Measurements from ENCODE around the gene ROR2. TPM values are rescaled to one million over a fixed set of nuclear protein-coding genes. Genes with fewer than 3 reads are reported as not detected.
"Not testable (repeated sequence)": the region's sequence is repeated elsewhere in the genome, so short reads cannot be mapped to it uniquely, and the experiment has no call there.

Gene ROR2
- total and polyA plus RNA-seq, 4 donors: 0.13 to 0.84 (median 0.52) TPM

GRCh38 chr9:91985692-91986091 is 35.7 kb upstream of the ROR2 start:
- no peak for DNase-seq (ENCODE audit: low spot score)
- no peak overlapping the region for H3K27ac ChIP-seq (ENCODE audit: low read depth in 1 of 2, low read length in 2 of 2)
- H3K27me3 ChIP-seq (ENCODE audit: control insufficient read depth in 4 of 4, insufficient read depth in 4 of 4, low read length in 3 of 4): no peaks in the 10 kb centered on the region
- TF ChIP-seq RAD21 (IDR thresholded peaks at IDR 0.05): no peak
- no peak for TF ChIP-seq RXRA (IDR thresholded peaks at IDR 0.05)
- TF ChIP-seq EGR1 (IDR thresholded peaks at IDR 0.05; ENCODE audit: low read depth in 2 of 2): no peak
- TF ChIP-seq MAX (IDR thresholded peaks at IDR 0.05): no peak
- TF ChIP-seq GABPA (IDR thresholded peaks at IDR 0.05 in 1 of 2, conservative IDR thresholded peaks at IDR 0.05 in 1 of 2): no peak
- TF ChIP-seq HNF4G (IDR thresholded peaks at IDR 0.05): no peak
- no peak for TF ChIP-seq YY1 (IDR thresholded peaks at IDR 0.05)
- TF ChIP-seq TAF1 (conservative IDR thresholded peaks at IDR 0.05): no peak
- TF ChIP-seq HNF4A (conservative IDR thresholded peaks at IDR 0.05): no peak
- no peak for TF ChIP-seq NR2F2 (IDR thresholded peaks at IDR 0.05)
- no peak for TF ChIP-seq CTCF (IDR thresholded peaks at IDR 0.05; ENCODE audit: low read depth, low read length, missing input control)
- TF ChIP-seq JUND (IDR thresholded peaks at IDR 0.05): no peak
- TF ChIP-seq FOXA2 (IDR thresholded peaks at IDR 0.05): no peak
- TF ChIP-seq REST (IDR thresholded peaks at IDR 0.05): no peak
- no peak for TF ChIP-seq ATF3 (IDR thresholded peaks at IDR 0.05)
- no peak overlapping the region for H3K4me3 ChIP-seq (ENCODE audit: low read depth in 1 of 3, low read length in 3 of 3)
- H3K4me1 ChIP-seq (ENCODE audit: control insufficient read depth in 4 of 4, insufficient read depth in 4 of 4, low read length in 3 of 4): no peaks in the 10 kb centered on the region
- H3K9me3 ChIP-seq (ENCODE audit: control insufficient read depth in 4 of 4, low read length in 3 of 4): no peaks in the 10 kb centered on the region
- H3K36me3 ChIP-seq (ENCODE audit: control insufficient read depth in 4 of 4, insufficient read depth in 3 of 4, low read depth in 1 of 4, low read length in 3 of 4): no peaks in the 10 kb centered on the region
- H3K9ac ChIP-seq (ENCODE audit: low read depth in 1 of 2, low read length in 2 of 2): no peak overlapping the region
- WGBS: 88% methylated on average over 2 of the region's 2 CpGs

GRCh38 chr9:91978740-91979414 is 28.8 kb upstream of the ROR2 start:
- peak; percentile 51 to 64 for TF ChIP-seq RAD21 (IDR thresholded peaks at IDR 0.05)
- no peak for TF ChIP-seq TAF1 (conservative IDR thresholded peaks at IDR 0.05)
- Histone ChIP-seq H3K27ac (ENCODE audit: low read depth in 1 of 2, low read length in 2 of 2) (no peak overlapping the region), H3K4me1 (ENCODE audit: control insufficient read depth in 4 of 4, insufficient read depth in 4 of 4, low read length in 3 of 4) (no peaks in the 10 kb centered on the region), H3K9me3 (ENCODE audit: control insufficient read depth in 4 of 4, low read length in 3 of 4) (no peaks in the 10 kb centered on the region), H3K27me3 (ENCODE audit: control insufficient read depth in 4 of 4, insufficient read depth in 4 of 4, low read length in 3 of 4) (no peaks in the 10 kb centered on the region), H3K9ac (ENCODE audit: low read depth in 1 of 2, low read length in 2 of 2) (no peak overlapping the region), H3K36me3 (ENCODE audit: control insufficient read depth in 4 of 4, insufficient read depth in 3 of 4, low read depth in 1 of 4, low read length in 3 of 4) (no peaks in the 10 kb centered on the region), H3K4me3 (ENCODE audit: low read depth in 1 of 3, low read length in 3 of 3) (no peak overlapping the region)
- no peak for DNase-seq (ENCODE audit: low spot score)
- WGBS: 60% methylated on average over 6 of the region's 6 CpGs

GRCh38 chr9:91975254-91975653 is 25.2 kb upstream of the ROR2 start:
- not testable (repeated sequence) for H3K27me3 ChIP-seq (ENCODE audit: control insufficient read depth in 4 of 4, insufficient read depth in 4 of 4, low read length in 3 of 4); H3K27ac ChIP-seq (ENCODE audit: low read depth in 1 of 2, low read length in 2 of 2); H3K9ac ChIP-seq (ENCODE audit: low read depth in 1 of 2, low read length in 2 of 2); H3K4me3 ChIP-seq (ENCODE audit: low read depth in 1 of 3, low read length in 3 of 3); H3K4me1 ChIP-seq (ENCODE audit: control insufficient read depth in 4 of 4, insufficient read depth in 4 of 4, low read length in 3 of 4); H3K9me3 ChIP-seq (ENCODE audit: control insufficient read depth in 4 of 4, low read length in 3 of 4); H3K36me3 ChIP-seq (ENCODE audit: control insufficient read depth in 4 of 4, insufficient read depth in 3 of 4, low read depth in 1 of 4, low read length in 3 of 4); DNase-seq (ENCODE audit: low spot score)
- 97% methylated on average over 2 of the region's 2 CpGs for WGBS

Data from liver (tissue), 9 donors.